OCI-LY1 (cell line): ENCODE data around the gene VPS41.

ENCODE experiments used
- H2AFZ ChIP-seq: fragments of 200-600 bp; sonication (generic), shearing (Covaris generic); 2 replicates; pipeline ENCODE4 v1.6.0; 2014; ENCODE audit warnings: antibody characterized with exemption, mild to moderate bottlenecking, low read length
- H3F3A ChIP-seq: fragments of 200-600 bp; sonication (generic), shearing (Covaris generic); 2 replicates; pipeline ENCODE4 v1.6.0; 2014; ENCODE audit warnings: mild to moderate bottlenecking, antibody characterized with exemption, low read length, moderate library complexity; ENCODE audit not compliant: insufficient read depth
- H3K27ac ChIP-seq: fragments of 200-600 bp; sonication (generic); 2 replicates; pipeline ENCODE4 v1.5.1; 2014; ENCODE audit warnings: low read length, mixed run types, mild to moderate bottlenecking, low read depth; ENCODE audit not compliant: poor library complexity, severe bottlenecking
- H3K27me3 ChIP-seq: fragments of 200-600 bp; sonication (generic); 2 replicates; pipeline ENCODE4 v1.6.0; 2014; ENCODE audit warnings: antibody characterized with exemption, mild to moderate bottlenecking, low read length, moderate library complexity; ENCODE audit not compliant: insufficient read depth
- H3K36me3 ChIP-seq: fragments of 200-600 bp; sonication (generic); 2 replicates; pipeline ENCODE4 v1.6.1; 2014; ENCODE audit warnings: mild to moderate bottlenecking, antibody characterized with exemption, low read length, moderate library complexity, mixed read lengths; ENCODE audit not compliant: insufficient read depth
- H3K4me1 ChIP-seq: fragments of 200-600 bp; sonication (generic); 2 replicates; pipeline ENCODE4 v1.5.1; 2014; ENCODE audit warnings: mild to moderate bottlenecking, low read length, moderate library complexity; ENCODE audit not compliant: insufficient read depth, severe bottlenecking
- H3K4me2 ChIP-seq: fragments of 200-600 bp; sonication (generic), shearing (Covaris generic); 2 replicates; pipeline ENCODE4 v1.6.1; 2014; ENCODE audit warnings: low read length
- H3K4me3 ChIP-seq: fragments of 200-600 bp; sonication (generic); 2 replicates; pipeline ENCODE4 v1.5.1; 2014; ENCODE audit warnings: low read length, low read depth, mild to moderate bottlenecking, mixed read lengths; ENCODE audit not compliant: poor library complexity, severe bottlenecking
- H3K79me2 ChIP-seq: fragments of 200-600 bp; shearing (Covaris generic); 2 replicates; pipeline ENCODE4 v1.6.1; 2016; ENCODE audit warnings: mixed run types, low read length, mixed read lengths; ENCODE audit not compliant: insufficient read depth
- H3K9ac ChIP-seq: fragments of 200-600 bp; sonication (generic), shearing (Covaris generic); 2 replicates; pipeline ENCODE4 v1.6.1; 2014; ENCODE audit warnings: mild to moderate bottlenecking, low read length, mixed read lengths
- H3K9me2 ChIP-seq: fragments of 200-600 bp; sonication (generic), shearing (Covaris generic); 2 replicates; pipeline ENCODE4 v1.6.1; 2014; ENCODE audit warnings: low read depth, mild to moderate bottlenecking, low read length, mixed read lengths
- H3K9me3 ChIP-seq: fragments of 200-600 bp; shearing (Covaris generic); 2 replicates; pipeline ENCODE4 v1.6.1; 2014; ENCODE audit warnings: low read length, mixed read lengths
- H4K20me1 ChIP-seq: fragments of 200-600 bp; sonication (generic), shearing (Covaris generic); 2 replicates; pipeline ENCODE4 v1.6.0; 2016; ENCODE audit warnings: mild to moderate bottlenecking, low read length; ENCODE audit not compliant: insufficient read depth
- CTCF ChIP-seq: fragments of 200-600 bp; sonication (generic), shearing (Covaris generic); IDR thresholded peaks from 2 replicates; pipeline ENCODE4 v1.5.1; 2017; ENCODE audit warnings: mild to moderate bottlenecking, antibody characterized with exemption, low read length, moderate library complexity, mixed read lengths
- EZH2 ChIP-seq: fragments of 200-600 bp; sonication (generic), shearing (Covaris generic); IDR thresholded peaks from 2 replicates; pipeline ENCODE4 v1.8.0; 2017; ENCODE audit warnings: borderline replicate concordance, mixed run types, mild to moderate bottlenecking, antibody characterized with exemption, low read length, moderate library complexity, mixed read lengths

Gene VPS41

GRCh38 chr7:38736138-38736537, 172.9 kb downstream of the VPS41 start:
- H3F3A ChIP-seq: no peaks in the 10 kb centered on the region
- no peak overlapping the region for H3K4me2 ChIP-seq
- no peaks in the 10 kb centered on the region for H3K9me2 ChIP-seq
- H3K27me3 ChIP-seq: no peaks in the 10 kb centered on the region
- peaks cover 13% of the 10 kb centered on the region for H3K36me3 ChIP-seq
- H3K4me3 ChIP-seq: no peak overlapping the region
- no peaks in the 10 kb centered on the region for H4K20me1 ChIP-seq
- H3K4me1 ChIP-seq: no peaks in the 10 kb centered on the region
- no peak overlapping the region for H2AFZ ChIP-seq
- TF ChIP-seq CTCF (no peak), EZH2 (no peak)
- H3K9ac ChIP-seq: no peak overlapping the region
- no peaks in the 10 kb centered on the region for H3K9me3 ChIP-seq
- H3K79me2 ChIP-seq: no peaks in the 10 kb centered on the region
- no peak overlapping the region for H3K27ac ChIP-seq

GRCh38 chr7:38731215-38731614, 177.8 kb downstream of the VPS41 start:
- Histone ChIP-seq H3K9me2 (no peaks in the 10 kb centered on the region), H3K4me3 (no peak overlapping the region), H3K9me3 (no peaks in the 10 kb centered on the region), H3K36me3 (peaks cover 10% of the 10 kb centered on the region; the same call in 1 of the 2 replicates), H3K79me2 (no peaks in the 10 kb centered on the region), H3K27me3 (no peaks in the 10 kb centered on the region), H4K20me1 (no peaks in the 10 kb centered on the region), H3F3A (no peaks in the 10 kb centered on the region), H2AFZ (no peak overlapping the region), H3K27ac (no peak overlapping the region), H3K9ac (no peak overlapping the region), H3K4me1 (no peaks in the 10 kb centered on the region), H3K4me2 (no peak overlapping the region)
- TF ChIP-seq CTCF: no peak
- no peak for TF ChIP-seq EZH2

GRCh38 chr7:38728145-38728544, 180.8 kb downstream of the VPS41 start:
- no peaks in the 10 kb centered on the region for H3K27me3 ChIP-seq
- no peak overlapping the region for H3K4me3 ChIP-seq
- TF ChIP-seq CTCF: no peak
- no peak for TF ChIP-seq EZH2
- H3K27ac ChIP-seq: no peak overlapping the region
- H3F3A ChIP-seq: no peaks in the 10 kb centered on the region
- H3K9ac ChIP-seq: no peak overlapping the region
- H4K20me1 ChIP-seq: no peaks in the 10 kb centered on the region
- no peaks in the 10 kb centered on the region for H3K79me2 ChIP-seq
- no peaks in the 10 kb centered on the region for H3K9me2 ChIP-seq
- no peak overlapping the region for H2AFZ ChIP-seq
- no peak overlapping the region for H3K4me2 ChIP-seq
- peaks cover 21% of the 10 kb centered on the region; the same call in 1 of the 2 replicates for H3K36me3 ChIP-seq
- no peaks in the 10 kb centered on the region for H3K4me1 ChIP-seq
- no peaks in the 10 kb centered on the region for H3K9me3 ChIP-seq
